NCI-H2196 (cell line): ENCODE results near the gene IPMK.

Experiments
- DNase-seq: peaks from one replicate; lab custom pipeline; 2025; ENCODE audit not compliant: unreplicated experiment; lab: John Stamatoyannopoulos, UW

The IPMK gene

DNA sequence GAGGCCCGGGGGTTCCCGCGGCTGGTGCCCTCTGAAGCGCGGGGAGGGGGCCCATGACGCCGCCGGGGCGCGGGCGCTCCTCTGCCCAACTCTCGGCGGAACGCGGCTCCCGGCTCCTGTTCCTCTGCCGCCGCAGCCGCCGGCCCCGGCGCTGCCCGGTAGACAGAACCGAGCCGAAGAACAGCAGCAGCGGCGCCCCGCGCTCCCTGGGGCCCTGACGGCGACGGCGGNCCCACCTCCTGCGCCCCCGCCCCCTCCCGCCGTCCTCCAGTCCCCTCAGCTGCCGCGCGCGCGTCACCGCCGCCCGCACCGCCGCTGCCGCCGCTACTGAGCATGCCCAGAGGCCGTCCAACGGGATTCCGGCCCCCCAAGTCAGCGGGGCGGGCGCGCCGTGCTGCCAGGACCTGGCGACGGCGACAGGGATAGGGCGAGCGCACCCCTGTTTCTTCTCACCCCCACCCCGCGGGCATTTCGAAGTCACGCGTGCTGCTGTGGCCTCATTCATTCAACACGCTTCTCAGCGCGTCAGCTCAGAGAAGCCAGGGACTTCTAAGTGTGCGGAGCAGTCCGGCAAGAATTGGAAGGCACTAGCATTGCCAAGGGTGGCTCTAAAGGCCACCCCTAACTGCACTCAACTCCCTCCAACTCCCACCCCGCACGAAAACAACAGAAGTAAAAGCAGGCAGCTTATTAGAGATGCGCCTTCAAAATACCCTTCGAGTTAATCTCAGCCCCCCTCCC is at the start of gene IPMK:
Gene IPMK, minus strand, starts transcription at position 182 of the 741 bp plus-strand sequence. CDS start 283 bp downstream, outside the sequence.
- DNase-seq, result peak; percentile 77

DNA sequence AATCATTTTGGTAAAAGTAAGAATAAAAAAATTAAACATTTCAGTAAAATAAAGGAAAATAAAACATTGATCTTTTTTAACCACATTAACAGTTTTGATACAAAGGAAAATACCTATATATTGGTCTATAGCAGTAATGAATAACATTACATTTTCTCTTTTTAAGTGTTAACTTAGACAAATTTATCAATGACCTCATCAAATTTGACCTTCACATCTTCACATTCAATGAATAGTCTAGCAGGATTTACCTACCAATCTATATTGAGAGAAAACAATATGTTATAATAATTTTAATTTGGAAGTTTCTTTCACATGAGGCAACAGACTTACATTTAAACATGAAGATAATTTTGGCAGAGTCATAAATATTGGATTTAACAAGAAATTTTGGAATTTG is 49.2 kb upstream of the IPMK start:
- DNase-seq, result no peak

DNA sequence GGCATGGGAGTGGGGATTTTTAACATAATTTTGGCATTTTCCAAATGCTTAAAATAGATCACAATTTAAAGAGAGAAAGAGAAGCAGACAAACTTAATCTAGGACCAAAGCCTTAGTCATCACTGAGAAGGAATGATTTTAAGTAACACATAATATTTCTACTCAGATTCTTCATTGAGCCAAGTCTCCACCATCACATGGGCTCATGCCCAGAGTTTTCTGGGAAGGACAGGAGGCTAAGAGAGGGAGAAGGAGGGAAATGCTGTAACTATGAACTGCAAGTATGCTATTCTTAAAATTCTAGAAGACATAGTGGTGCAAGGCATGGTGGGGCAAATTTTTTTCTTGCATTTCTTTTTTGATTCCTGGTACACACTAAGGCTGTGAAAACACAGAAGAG is 43.3 kb upstream of the IPMK start:
- DNase-seq, result no peak

GRCh38 chr10:58307676-58308075 is 40.0 kb upstream of the IPMK start:
- no peak for DNase-seq

- no peak for DNase-seq
Measured at GRCh38 chr10:58305821-58306220, 38.1 kb upstream of the IPMK start.

- DNase-seq, result no peak
Measured at GRCh38 chr10:58304099-58304633, 36.5 kb upstream of the IPMK start.

DNA sequence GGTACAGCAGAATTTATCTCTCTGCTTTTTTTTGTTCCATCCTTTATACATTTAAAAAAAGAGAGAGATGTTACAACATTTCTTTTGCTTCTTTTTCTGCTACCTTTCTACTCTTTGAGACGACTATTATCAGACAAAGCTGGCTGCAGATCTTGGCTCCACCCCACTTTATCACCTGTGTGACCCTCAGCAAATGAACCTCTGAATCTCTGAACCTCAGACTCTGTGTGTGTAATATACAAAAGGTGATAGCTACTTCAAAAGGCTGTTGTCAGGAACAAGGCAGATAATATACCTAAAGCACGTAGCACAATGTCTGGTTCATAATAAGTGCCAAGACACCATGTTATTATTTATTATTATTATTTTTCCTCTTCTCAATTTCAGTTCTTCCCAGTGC is 34.6 kb upstream of the IPMK start:
- no peak for DNase-seq

- DNase-seq, result no peak
Measured at GRCh38 chr10:58300676-58301075, 33.0 kb upstream of the IPMK start.

DNA sequence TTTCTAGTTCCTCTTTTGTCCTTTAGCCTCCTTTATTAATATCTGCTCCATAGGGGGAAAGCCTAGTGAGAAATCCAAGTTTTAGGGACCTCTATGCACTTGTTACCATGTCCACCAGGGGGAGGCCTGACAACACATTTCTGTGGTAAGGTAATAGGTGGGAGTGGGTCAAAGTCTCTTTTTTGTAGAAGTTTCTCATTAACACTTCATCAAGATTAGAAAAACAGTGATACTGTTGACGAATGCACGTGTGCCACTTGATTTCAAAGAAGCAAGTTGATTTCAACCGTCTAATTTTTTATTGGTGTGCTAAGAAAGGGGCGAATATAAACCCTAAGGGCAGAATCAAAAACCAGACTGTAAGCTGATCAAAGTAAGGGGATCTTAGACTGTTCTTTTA is 31.9 kb upstream of the IPMK start:
- no peak for DNase-seq

GRCh38 chr10:58293989-58294388 is 26.3 kb upstream of the IPMK start:
- DNase-seq, result no peak

- DNase-seq, result no peak
Measured at GRCh38 chr10:58291538-58292174, 24.0 kb upstream of the IPMK start.

GRCh38 chr10:58282615-58283014 is 14.9 kb upstream of the IPMK start:
- DNase-seq, result no peak

GRCh38 chr10:58281092-58281752 is 13.5 kb upstream of the IPMK start:
- DNase-seq, result no peak

GRCh38 chr10:58280477-58280876 is 12.8 kb upstream of the IPMK start:
- no peak for DNase-seq

GRCh38 chr10:58278962-58279307 is 11.2 kb upstream of the IPMK start:
- no peak for DNase-seq

GRCh38 chr10:58278274-58278961 is 10.7 kb upstream of the IPMK start:
- DNase-seq, result no peak

GRCh38 chr10:58275908-58276307 is 8.2 kb upstream of the IPMK start:
- no peak for DNase-seq

DNA sequence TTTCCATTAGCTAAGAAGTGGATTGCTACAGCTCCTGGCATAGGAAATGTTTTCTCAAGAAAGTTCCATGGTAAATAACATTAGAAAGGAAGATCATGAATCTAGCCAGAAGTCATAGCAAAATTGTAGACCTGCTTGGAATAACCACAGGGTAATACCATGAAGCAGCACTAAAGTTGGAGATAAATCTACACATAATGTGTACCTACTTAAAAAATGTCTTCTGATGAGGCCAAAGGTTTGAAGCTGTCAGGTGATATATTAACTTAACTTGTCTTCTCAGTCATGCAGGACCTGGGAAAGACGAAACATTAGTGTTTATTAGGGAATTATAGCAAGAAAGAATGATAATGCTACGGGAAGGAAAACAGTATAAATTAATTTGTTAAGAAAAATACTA is 7.6 kb upstream of the IPMK start:
- no peak for DNase-seq

DNA sequence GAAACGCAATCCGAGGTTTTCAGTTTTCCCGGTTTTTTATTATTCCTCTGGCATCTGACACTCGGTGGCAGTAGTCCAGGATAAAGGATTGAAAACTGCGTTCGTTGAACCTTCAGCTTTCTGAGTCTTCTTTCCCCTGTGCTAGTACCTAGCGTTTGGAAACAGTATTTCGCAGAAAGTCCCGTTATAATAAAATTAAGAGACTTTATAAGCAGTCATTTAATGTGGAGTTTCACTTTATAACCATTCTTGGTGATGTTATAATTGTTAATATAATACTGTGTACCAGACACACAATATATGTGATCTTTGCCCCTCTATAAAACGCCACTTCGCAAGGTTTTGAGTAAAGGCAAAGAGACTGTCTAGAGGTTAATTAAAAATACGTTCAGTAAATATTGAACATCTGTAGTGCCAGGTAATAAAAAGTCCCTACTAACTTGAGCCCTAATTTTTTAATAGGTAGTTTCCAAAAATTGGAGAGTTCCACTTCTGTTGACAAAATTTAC is 2.1 kb upstream of the IPMK start:
- no peak for DNase-seq

DNA sequence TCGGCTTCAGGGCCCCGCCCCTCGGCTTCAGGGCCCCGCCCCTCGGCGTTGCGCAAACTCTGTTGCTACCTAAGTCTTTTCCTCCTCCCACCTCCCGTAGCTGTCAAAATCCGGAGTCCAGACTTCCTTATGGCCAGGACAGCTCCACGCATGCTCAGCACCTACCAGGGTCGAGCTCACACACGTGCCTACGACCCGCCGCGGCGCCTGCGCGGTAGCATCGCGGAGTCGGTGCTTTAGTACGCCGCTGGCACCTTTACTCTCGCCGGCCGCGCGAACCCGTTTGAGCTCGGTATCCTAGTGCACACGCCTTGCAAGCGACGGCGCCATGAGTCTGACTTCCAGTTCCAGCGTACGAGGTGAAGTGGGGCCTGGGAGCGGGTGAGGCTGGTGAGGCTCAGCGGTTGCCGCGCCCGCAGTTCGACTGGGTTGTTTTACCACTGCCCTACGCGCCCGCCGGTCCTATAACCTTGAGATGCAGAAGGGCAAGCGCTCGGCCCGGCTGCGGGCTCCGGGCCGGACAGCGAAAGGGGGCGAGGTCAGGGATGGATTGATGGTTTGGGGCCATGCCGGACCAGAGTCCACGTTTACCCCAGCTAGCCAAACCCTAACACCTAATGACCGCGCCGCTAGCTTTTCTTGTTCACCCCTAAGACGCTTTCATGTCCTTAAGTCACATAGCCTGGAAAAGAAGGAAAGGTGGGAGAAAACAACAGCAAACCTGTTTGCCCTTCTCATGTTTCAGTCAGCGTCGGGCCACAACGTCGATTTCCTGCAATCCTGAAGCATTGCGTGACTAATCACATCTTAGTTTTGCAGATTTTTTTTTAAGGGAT is 1.5 kb upstream of the IPMK start, which contains the start of gene CISD1:
Gene CISD1, plus strand, starts transcription at position 217 of the 836 bp plus-strand sequence. Its CDS starts 112 bp downstream, at position 329.
- peak; percentile 90 for DNase-seq
